Brain microvascular endothelial cell (primary cell): ENCODE results near the gene RUNDC3A.

ENCODE experiments used
- DNase-seq: peaks from one replicate; pipeline ENCODE4 v3.0.0-alpha.2; 2020
- H3K27ac ChIP-seq: fragments of 250-450 bp; sonication (Bioruptor Pico); 2 replicates; pipeline ENCODE4 v1.5.1; 2020; ENCODE audit warnings: mild to moderate bottlenecking, moderate library complexity
- H3K27me3 ChIP-seq: fragments of 250-450 bp; sonication (Bioruptor Pico); replicated peaks from 2 replicates; pipeline ENCODE4 v1.5.1; 2020; ENCODE audit warnings: mild to moderate bottlenecking
- H3K36me3 ChIP-seq: fragments of 250-450 bp; sonication (Bioruptor Pico); replicated peaks from 2 replicates; pipeline ENCODE4 v1.5.1; 2020; ENCODE audit warnings: mild to moderate bottlenecking
- H3K4me3 ChIP-seq: 2 replicates; pipeline ENCODE4 v1.5.1; 2011; ENCODE audit warnings: low read depth, mild to moderate bottlenecking, control low read depth, low read length, moderate library complexity
- in situ Hi-C: cut with HindIII; loops from 2 replicates; pipeline ENCODE4 v1.10.0; 2017; ENCODE audit warnings: low sequenced_read_pairs, low pct_ligation_motif_present
- TF ChIP-seq, protein P1 (sequence below): IDR thresholded peaks from 2 replicates; pipeline ENCODE4 v1.5.1; 2011; ENCODE audit warnings: low read depth, mild to moderate bottlenecking, moderate library complexity, low read length, control low read depth, inconsistent platforms; ENCODE audit errors: missing control alignments

The RUNDC3A gene

DNA sequence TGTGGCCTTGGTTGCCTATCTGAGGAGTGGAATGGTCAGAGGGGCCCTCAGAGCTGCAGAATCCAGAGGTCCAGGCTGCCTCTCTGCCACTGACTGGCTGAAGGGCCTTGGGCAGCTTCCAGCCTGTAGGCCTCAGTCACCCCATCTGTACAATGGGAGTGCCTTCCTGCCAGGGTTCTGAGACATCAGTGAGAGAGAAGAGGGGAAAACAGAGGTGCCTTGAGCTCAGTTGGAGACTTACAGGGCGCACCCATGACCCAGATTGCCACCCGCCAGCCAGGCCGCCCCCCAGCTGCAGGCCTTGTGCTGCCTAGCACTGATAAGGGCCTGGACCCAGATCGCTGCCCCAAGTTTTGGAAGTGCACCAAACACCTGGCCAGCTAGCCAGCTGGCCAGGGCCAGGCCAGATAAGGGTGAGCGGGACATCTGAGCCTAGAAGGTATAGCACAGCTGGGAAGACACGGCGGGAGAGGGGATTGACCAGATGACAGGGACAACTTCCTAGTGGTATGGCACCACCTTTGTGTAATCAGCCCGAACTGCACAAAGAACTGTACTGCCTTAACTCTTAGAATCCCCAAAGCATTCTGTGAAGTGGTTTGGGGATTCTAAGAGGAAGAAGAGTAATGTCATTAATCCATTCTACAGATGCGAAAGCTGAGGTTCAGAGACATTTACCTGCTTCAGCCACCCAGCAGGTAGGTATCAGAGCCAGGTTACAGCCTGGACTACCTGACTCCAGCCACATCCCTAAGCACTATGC is 41.8 kb upstream of the RUNDC3A start:
- Histone ChIP-seq H3K27ac (no peak overlapping the region), H3K4me3 (no peak overlapping the region), H3K36me3 (no peaks in the 10 kb centered on the region), H3K27me3 (no peaks in the 10 kb centered on the region)
- TF ChIP-seq, protein P1, sequence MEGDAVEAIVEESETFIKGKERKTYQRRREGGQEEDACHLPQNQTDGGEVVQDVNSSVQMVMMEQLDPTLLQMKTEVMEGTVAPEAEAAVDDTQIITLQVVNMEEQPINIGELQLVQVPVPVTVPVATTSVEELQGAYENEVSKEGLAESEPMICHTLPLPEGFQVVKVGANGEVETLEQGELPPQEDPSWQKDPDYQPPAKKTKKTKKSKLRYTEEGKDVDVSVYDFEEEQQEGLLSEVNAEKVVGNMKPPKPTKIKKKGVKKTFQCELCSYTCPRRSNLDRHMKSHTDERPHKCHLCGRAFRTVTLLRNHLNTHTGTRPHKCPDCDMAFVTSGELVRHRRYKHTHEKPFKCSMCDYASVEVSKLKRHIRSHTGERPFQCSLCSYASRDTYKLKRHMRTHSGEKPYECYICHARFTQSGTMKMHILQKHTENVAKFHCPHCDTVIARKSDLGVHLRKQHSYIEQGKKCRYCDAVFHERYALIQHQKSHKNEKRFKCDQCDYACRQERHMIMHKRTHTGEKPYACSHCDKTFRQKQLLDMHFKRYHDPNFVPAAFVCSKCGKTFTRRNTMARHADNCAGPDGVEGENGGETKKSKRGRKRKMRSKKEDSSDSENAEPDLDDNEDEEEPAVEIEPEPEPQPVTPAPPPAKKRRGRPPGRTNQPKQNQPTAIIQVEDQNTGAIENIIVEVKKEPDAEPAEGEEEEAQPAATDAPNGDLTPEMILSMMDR = peak; percentile 6
- in situ Hi-C loops = no loop called here
- no peak for DNase-seq

DNA sequence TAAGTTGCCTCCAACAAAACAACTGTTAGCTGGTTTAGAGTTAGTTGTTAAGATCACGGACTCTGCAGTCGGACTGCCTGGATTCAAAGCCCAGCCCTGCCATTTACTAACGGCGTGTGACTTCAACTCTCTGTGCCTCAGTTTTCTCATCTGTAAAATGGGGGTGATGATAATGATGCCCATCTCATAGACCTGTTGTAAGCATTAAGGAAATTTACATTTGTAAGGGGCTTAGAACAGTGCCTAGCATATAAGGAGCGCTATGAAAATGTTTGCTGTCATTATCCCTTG is 41.3 kb upstream of the RUNDC3A start:
- no peaks in the 10 kb centered on the region for H3K36me3 ChIP-seq
- no peak for DNase-seq
- H3K4me3 ChIP-seq = no peak overlapping the region
- in situ Hi-C loops = no loop called here
- no peak overlapping the region for H3K27ac ChIP-seq
- TF ChIP-seq, protein P1 = no peak
- H3K27me3 ChIP-seq = no peaks in the 10 kb centered on the region

DNA sequence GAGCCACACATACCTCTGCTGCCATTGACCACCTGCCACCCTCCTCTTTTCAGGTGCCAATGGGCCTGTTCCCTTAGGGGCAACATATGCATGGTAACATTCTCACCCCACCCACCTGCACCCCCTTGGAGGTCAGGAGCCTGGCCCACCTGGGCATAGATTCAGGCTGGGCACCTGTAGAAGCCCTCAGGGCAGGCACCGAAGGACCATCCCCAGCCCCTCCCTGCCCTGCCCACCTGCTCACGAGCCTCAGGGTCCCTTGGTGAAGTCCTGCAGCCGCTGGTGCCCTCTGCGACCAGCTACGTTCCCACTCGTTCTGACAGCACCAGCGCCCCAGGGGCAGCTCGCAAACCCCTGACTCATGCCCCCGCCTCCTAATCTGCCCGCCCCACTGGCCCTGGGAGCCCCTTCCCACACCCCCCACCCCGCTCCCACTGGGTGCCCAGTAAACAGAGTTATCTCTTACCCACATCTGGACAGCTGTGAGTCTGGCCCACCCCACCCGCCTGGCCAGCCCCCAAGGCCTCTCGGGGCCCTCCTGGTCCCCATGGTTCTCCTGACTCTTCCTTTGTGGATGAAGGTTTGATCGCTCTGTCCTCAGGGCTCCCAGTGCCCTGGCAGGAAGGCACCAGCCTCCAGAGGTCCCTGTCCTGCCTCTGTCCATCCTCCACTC is 40.4 kb upstream of the RUNDC3A start, which contains the start of gene SLC4A1:
Gene SLC4A1 (minus strand): TSS at position 318 of the 673 bp plus-strand sequence. CDS start 5,269 bp downstream, outside the sequence.
- Histone ChIP-seq H3K27ac (no peak within 1 kb of the TSS), H3K36me3 (no peaks in the 10 kb centered on the region), H3K27me3 (no peaks in the 10 kb centered on the region), H3K4me3 (no peak within 1 kb of the TSS)
- in situ Hi-C loops = no loop called here
- DNase-seq = no peak
- TF ChIP-seq, protein P1 = no peak

DNA sequence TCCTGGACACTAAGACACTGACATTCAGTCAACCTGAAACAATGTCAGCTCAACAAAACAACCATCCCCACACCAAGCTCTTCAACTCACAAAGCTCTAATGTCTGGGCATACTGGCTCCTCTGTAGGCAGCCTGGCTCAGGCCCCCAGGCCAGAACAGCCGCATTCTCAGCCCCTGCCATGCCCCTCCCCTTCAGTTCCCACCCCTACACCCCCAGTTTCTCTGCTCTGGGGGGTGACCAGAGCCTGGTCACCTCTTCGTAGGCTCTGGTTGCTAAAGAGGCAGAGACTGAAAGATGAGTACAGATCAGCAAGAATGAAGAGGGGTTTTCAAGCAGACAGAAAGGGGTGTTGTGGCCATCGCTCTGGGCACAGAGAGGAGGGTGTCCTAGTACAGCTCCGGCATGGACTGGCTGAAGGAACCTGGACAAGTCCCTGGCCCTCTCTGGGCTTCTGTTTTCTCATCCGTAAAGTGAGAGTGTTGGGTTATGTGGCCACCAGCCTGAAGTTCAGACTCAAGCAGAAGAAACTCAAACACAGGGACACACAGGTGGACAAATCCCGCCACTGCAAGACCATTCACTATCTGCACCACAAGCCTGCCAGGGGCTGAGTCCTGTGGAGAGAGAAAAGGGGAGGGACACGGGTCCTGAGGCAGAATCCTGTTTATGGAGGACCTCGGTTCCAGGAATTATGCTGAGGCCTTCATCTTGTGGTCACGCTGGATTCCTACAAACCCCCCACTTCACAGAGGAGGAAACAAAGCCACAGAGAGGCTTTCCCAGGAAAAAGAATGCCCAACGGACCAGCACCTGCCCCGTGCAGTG is 39.5 kb upstream of the RUNDC3A start:
- no peak overlapping the region for H3K4me3 ChIP-seq
- no peak for DNase-seq
- in situ Hi-C loops = no loop called here
- no peak overlapping the region for H3K27ac ChIP-seq
- no peaks in the 10 kb centered on the region for H3K27me3 ChIP-seq
- no peaks in the 10 kb centered on the region for H3K36me3 ChIP-seq
- TF ChIP-seq, protein P1 = no peak

DNA sequence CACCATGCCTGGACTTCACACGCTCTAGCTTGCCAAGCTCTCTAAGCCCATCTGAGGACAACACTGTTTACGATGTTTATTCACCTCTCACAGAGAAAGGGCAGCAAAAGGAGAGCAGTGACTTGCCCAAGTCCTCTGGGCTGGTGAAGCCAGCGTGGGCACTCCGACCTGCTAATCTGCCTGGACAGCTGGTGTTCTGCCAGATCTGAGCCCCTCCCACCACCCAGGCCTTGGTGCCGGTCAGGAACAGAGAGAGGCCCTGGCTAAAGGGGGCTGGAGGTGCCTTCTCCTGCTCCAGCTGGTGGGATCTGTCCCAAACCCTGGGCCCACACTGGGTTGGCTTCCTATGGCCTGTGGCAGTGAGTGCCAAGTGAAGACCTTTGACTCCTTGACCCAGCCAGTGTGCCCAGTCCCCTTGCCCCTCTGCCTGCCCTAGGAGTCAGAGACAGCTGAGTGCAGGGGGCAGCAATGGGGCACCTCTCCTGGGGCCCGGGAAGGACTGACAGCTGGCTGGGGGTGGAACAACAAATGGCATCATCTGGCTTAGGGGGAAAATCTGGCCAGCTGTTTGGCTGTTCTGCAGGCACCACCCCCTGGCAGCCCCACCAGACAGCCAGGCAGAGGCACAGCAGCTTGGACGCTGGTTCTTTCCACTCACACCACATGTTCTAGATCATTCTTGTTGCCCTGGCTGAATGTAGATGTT is 38.7 kb upstream of the RUNDC3A start:
- TF ChIP-seq, protein P1 = no peak
- H3K27me3 ChIP-seq = no peaks in the 10 kb centered on the region
- no peaks in the 10 kb centered on the region for H3K36me3 ChIP-seq
- no peak overlapping the region for H3K27ac ChIP-seq
- in situ Hi-C loops = no loop called here
- DNase-seq = no peak
- H3K4me3 ChIP-seq = no peak overlapping the region
